Small intestine (tissue), 7 donors: ENCODE results near the gene PPP4R2. TPM values are rescaled to one million over a fixed set of nuclear protein-coding genes. Genes with fewer than 3 reads are reported as not detected.
"Not testable (repeated sequence)": the region's sequence is repeated elsewhere in the genome, so short reads cannot be mapped to it uniquely, and the experiment has no call there.

Source experiments
- DNase-seq, 2 donors: peaks; one replicate each; pipeline versions ENCODE4 v3.0.0 to v3.0.0-alpha.2; 2013
- FAIRE-seq: peaks from 2 replicates; lab custom pipeline; 2012; peaks lifted over from hg19 to GRCh38; lab: Jason Lieb, UNC
- H3K27ac ChIP-seq, 3 donors: one replicate each; pipeline ENCODE4 v1.5.1; 2013; ENCODE audit warnings: low read length in 2 of 3, mild to moderate bottlenecking in 2 of 3, control low read depth in 1 of 3, inconsistent platforms in 1 of 3, low read depth in 1 of 3, moderate library complexity in 1 of 3
- H3K27me3 ChIP-seq, 3 donors: one replicate each; pipeline ENCODE4 v1.6.1; 2013; ENCODE audit warnings: low read length in 3 of 3, inconsistent platforms in 1 of 3; ENCODE audit not compliant: control insufficient read depth in 3 of 3, insufficient read depth in 3 of 3
- H3K36me3 ChIP-seq, 3 donors: one replicate each; pipeline ENCODE4 v1.6.1; 2013; ENCODE audit warnings: low read length in 3 of 3, inconsistent platforms in 1 of 3, low read depth in 1 of 3, mild to moderate bottlenecking in 1 of 3, moderate library complexity in 1 of 3; ENCODE audit not compliant: control insufficient read depth in 3 of 3, insufficient read depth in 2 of 3
- H3K4me1 ChIP-seq, 3 donors: one replicate each; pipeline ENCODE4 v1.6.1; 2013; ENCODE audit warnings: low read length in 2 of 3, inconsistent platforms in 1 of 3, low read depth in 1 of 3, mild to moderate bottlenecking in 1 of 3, moderate library complexity in 1 of 3; ENCODE audit not compliant: control insufficient read depth in 3 of 3, insufficient read depth in 2 of 3
- H3K4me3 ChIP-seq, 3 donors: one replicate each; pipeline ENCODE4 v1.5.1; 2013; ENCODE audit warnings: low read length in 3 of 3, control low read depth in 1 of 3, inconsistent platforms in 1 of 3, low read depth in 1 of 3, mild to moderate bottlenecking in 1 of 3, moderate library complexity in 1 of 3
- H3K9me3 ChIP-seq, 2 donors: one replicate each; pipeline ENCODE4 v1.6.1; 2013; ENCODE audit warnings: low read depth in 1 of 2, low read length in 1 of 2; ENCODE audit not compliant: control insufficient read depth in 2 of 2, insufficient read depth in 1 of 2
- WGBS, 3 donors: extraction: QIAGEN DNeasy Blood & Tissue Kit; methylation state at CpG; one replicate each; pipeline ENCODE4 v1.1.7; 2013; 5-methylcytosine and 5-hydroxymethylcytosine counted together
- polyA plus RNA-seq, 4 donors: library from polyadenylated mRNA; stranded (reverse) in 3 of 4; unstranded in 1 of 4; fragments of 200-250 nt in 3 of 4; fragments of 120-200 nt in 1 of 4; gene quantifications; one replicate each; pipeline versions ENCODE4 v1.2.1 to v1.2.3, GENCODE V29; 2013
- donor health status: healthy with polysubstance abuse.
- donor health status: control.
- donor health status: control.
- donor health status: Bipolar disorder and iron deficiency.
- donor health status: healthy.

The PPP4R2 gene
- polyA plus RNA-seq, 4 donors: 18.8 to 67.6 (median 24.1) TPM

- WGBS, 3 donors: 24 to 44% (median 39%) methylated on average over 8 of the region's 8 CpGs
- Histone ChIP-seq H3K36me3 (peaks cover 0 to 14% (median 1%) of the 10 kb centered on the region in 3 donors), H3K27me3 (no peaks in the 10 kb centered on the region), H3K9me3 (no peaks in the 10 kb centered on the region), H3K27ac (peak overlapping the region in 1 of 3 donors; percentile 46), H3K4me3 (no peak overlapping the region), H3K4me1 (peaks cover 0 to 14% (median 0%) of the 10 kb centered on the region in 3 donors)
- FAIRE-seq (no peak), DNase-seq (no peak)
Measured at GRCh38 chr3:73055583-73055982, 59.0 kb downstream of the PPP4R2 start.

- FAIRE-seq: peak; percentile 87
- H3K27ac ChIP-seq: peak overlapping the region in 1 of 3 donors; percentile 46
Measured at GRCh38 chr3:73056014-73056844, 59.6 kb downstream of the PPP4R2 start.

GRCh38 chr3:73056845-73057150 is 60.2 kb downstream of the PPP4R2 start:
- Histone ChIP-seq H3K36me3 (peaks cover 0 to 11% (median 1%) of the 10 kb centered on the region in 3 donors), H3K4me3 (no peak overlapping the region), H3K9me3 (no peaks in the 10 kb centered on the region), H3K27me3 (no peaks in the 10 kb centered on the region), H3K27ac (no peak overlapping the region), H3K4me1 (peaks cover 0 to 14% (median 0%) of the 10 kb centered on the region in 3 donors)
- DNase-seq (no peak), FAIRE-seq (no peak)

More at GRCh38 chr3:73056014-73056844, 59.6 kb downstream of the PPP4R2 start:
- H3K36me3 ChIP-seq: peaks cover 0 to 11% (median 1%) of the 10 kb centered on the region in 3 donors
- 17 to 24% (median 21%) methylated on average over 5 of the region's 5 CpGs for WGBS, 3 donors
- H3K9me3 ChIP-seq: no peaks in the 10 kb centered on the region
- peaks cover 0 to 14% (median 0%) of the 10 kb centered on the region in 3 donors for H3K4me1 ChIP-seq
- no peaks in the 10 kb centered on the region for H3K27me3 ChIP-seq
- peak; percentile 40 to 59 for DNase-seq
- no peak overlapping the region for H3K4me3 ChIP-seq

- Histone ChIP-seq H3K27ac (no peak overlapping the region), H3K4me1 (peaks cover 0 to 7% (median 0%) of the 10 kb centered on the region in 3 donors), H3K36me3 (peaks cover 11 to 24% (median 15%) of the 10 kb centered on the region in 3 donors), H3K4me3 (no peak overlapping the region), H3K27me3 (no peaks in the 10 kb centered on the region), H3K9me3 (no peaks in the 10 kb centered on the region)
- no peak for DNase-seq
- 77 to 87% (median 84%) methylated on average over 1 of the region's 1 CpG for WGBS, 3 donors
- FAIRE-seq: no peak
Measured at GRCh38 chr3:73060302-73060723, 63.7 kb downstream of the PPP4R2 start.

GRCh38 chr3:73061416-73061815 is 64.8 kb downstream of the PPP4R2 start, which contains the start of gene EBLN2:
Gene EBLN2 (plus strand): TSS chr3:73061659. CDS start chr3:73062082, 423 bp downstream.
- no peak within 1 kb of the TSS for H3K4me3 ChIP-seq
- DNase-seq (no peak), FAIRE-seq (no peak)
- H3K4me1 ChIP-seq: no peaks in the 10 kb centered on the region
- peaks cover 11 to 20% (median 15%) of the 10 kb centered on the region in 3 donors for H3K36me3 ChIP-seq
- WGBS, 3 donors: 92 to 100% (median 95%) methylated on average over 2 of the region's 2 CpGs
- no peaks in the 10 kb centered on the region for H3K27me3 ChIP-seq
- no peak within 1 kb of the TSS for H3K27ac ChIP-seq
- no peaks in the 10 kb centered on the region for H3K9me3 ChIP-seq

GRCh38 chr3:73066243-73066642 is 69.6 kb downstream of the PPP4R2 start:
- H3K27ac ChIP-seq, DNase-seq, H3K4me1 ChIP-seq, H3K27me3 ChIP-seq, H3K9me3 ChIP-seq, H3K4me3 ChIP-seq, FAIRE-seq: not testable (repeated sequence)
- H3K36me3 ChIP-seq: peaks cover 13 to 16% (median 14%) of the 10 kb centered on the region in 3 donors

GRCh38 chr3:73068419-73068818 is 71.8 kb downstream of the PPP4R2 start:
- 60 to 88% (median 66%) methylated on average over 3 of the region's 3 CpGs for WGBS, 3 donors
- DNase-seq: no peak
- peaks cover under 1 to 7% (median 3%) of the 10 kb centered on the region in 3 donors for H3K36me3 ChIP-seq
- no peaks in the 10 kb centered on the region for H3K27me3 ChIP-seq
- no peak for FAIRE-seq
- H3K9me3 ChIP-seq: no peaks in the 10 kb centered on the region
- H3K4me1 ChIP-seq: no peaks in the 10 kb centered on the region
- no peak overlapping the region for H3K4me3 ChIP-seq
- no peak overlapping the region for H3K27ac ChIP-seq

- H3K36me3 ChIP-seq: peaks cover 0 to 4% (median 3%) of the 10 kb centered on the region in 3 donors
- no peaks in the 10 kb centered on the region for H3K9me3 ChIP-seq
- H3K27me3 ChIP-seq: no peaks in the 10 kb centered on the region
- FAIRE-seq (no peak), DNase-seq (no peak)
- no peak overlapping the region for H3K27ac ChIP-seq
- H3K4me1 ChIP-seq: no peaks in the 10 kb centered on the region
- 91 to 95% (median 94%) methylated on average over 5 of the region's 5 CpGs for WGBS, 3 donors
- no peak overlapping the region for H3K4me3 ChIP-seq
Measured at GRCh38 chr3:73069187-73069586, 72.6 kb downstream of the PPP4R2 start.
